Karpas-422 (cell line): ENCODE measurements around the gene RBFOX1. TPM values are rescaled to one million over a fixed set of nuclear protein-coding genes. Genes with fewer than 3 reads are reported as not detected.

Source experiments
- DNase-seq: peaks from one replicate; pipeline ENCODE4 v3.0.0-alpha.2; 2015
- H2AFZ ChIP-seq: fragments of 200-600 bp; sonication (generic); 2 replicates; pipeline ENCODE4 v1.6.1; 2014; ENCODE audit warnings: antibody characterized with exemption, low read length, mixed read lengths
- H3K27ac ChIP-seq: fragments of 200-600 bp; sonication (generic); 2 replicates; pipeline ENCODE4 v1.5.1; 2014; ENCODE audit warnings: mild to moderate bottlenecking, low read length, moderate library complexity
- H3K27me3 ChIP-seq: fragments of 200-600 bp; sonication (generic); 2 replicates; pipeline ENCODE4 v1.6.1; 2014; ENCODE audit warnings: low read length, mixed read lengths
- H3K36me3 ChIP-seq: fragments of 200-600 bp; sonication (generic); 2 replicates; pipeline ENCODE4 v1.6.1; 2014; ENCODE audit warnings: low read length, mixed read lengths; ENCODE audit not compliant: insufficient read depth
- H3K4me1 ChIP-seq: fragments of 200-600 bp; sonication (generic); 2 replicates; pipeline ENCODE4 v1.6.1; 2014; ENCODE audit warnings: mild to moderate bottlenecking, low read length, mixed read lengths
- H3K4me2 ChIP-seq: fragments of 200-600 bp; sonication (generic); 2 replicates; pipeline ENCODE4 v1.6.1; 2014; ENCODE audit warnings: low read length, low read depth, mild to moderate bottlenecking; ENCODE audit not compliant: poor library complexity, severe bottlenecking
- H3K4me3 ChIP-seq: fragments of 200-600 bp; sonication (generic); 2 replicates; pipeline ENCODE4 v1.5.1; 2014; ENCODE audit warnings: mild to moderate bottlenecking, antibody characterized with exemption, low read length, mixed read lengths
- H3K79me2 ChIP-seq: fragments of 200-600 bp; sonication (generic); 2 replicates; pipeline ENCODE4 v1.6.1; 2014; ENCODE audit warnings: mild to moderate bottlenecking, low read length, mixed read lengths
- H3K9ac ChIP-seq: fragments of 200-600 bp; sonication (generic); 2 replicates; pipeline ENCODE4 v1.6.0; 2014; ENCODE audit warnings: low read length
- H3K9me2 ChIP-seq: fragments of 200-600 bp; sonication (generic), shearing (Covaris generic); replicated peaks from 2 replicates; pipeline ENCODE4 v1.6.0; 2014; ENCODE audit warnings: mild to moderate bottlenecking, low read length, moderate library complexity; ENCODE audit not compliant: insufficient read depth
- H3K9me3 ChIP-seq: fragments of 300-700, 200-600 bp; sonication (generic); 2 replicates; pipeline ENCODE4 v1.6.1; 2014; ENCODE audit warnings: low read length, mixed read lengths
- H4K20me1 ChIP-seq: fragments of 200-600 bp; sonication (generic); 2 replicates; pipeline ENCODE4 v1.6.1; 2014; ENCODE audit warnings: mild to moderate bottlenecking, antibody characterized with exemption, low read length, low read depth; ENCODE audit not compliant: insufficient read depth
- total RNA-seq: library from RNA; depleted of rRNA; stranded (reverse); fragments of >200 nt; shearing (Covaris generic); gene quantifications from 2 replicates; pipeline ENCODE4 v1.2.3, GENCODE V29; 2014; ENCODE audit warnings: low replicate concordance

Gene RBFOX1
- total RNA-seq, 1 experiment from 2014 or later: 1.3 TPM

GRCh38 chr16:7614021-7614795, 281.6 kb downstream of the RBFOX1 start:
- Histone ChIP-seq H3K27ac (no peak overlapping the region), H3K4me3 (no peak overlapping the region), H3K9ac (no peak overlapping the region), H2AFZ (no peak overlapping the region), H3K79me2 (no peaks in the 10 kb centered on the region), H4K20me1 (no peaks in the 10 kb centered on the region), H3K9me3 (peaks cover 10% of the 10 kb centered on the region), H3K9me2 (no peaks in the 10 kb centered on the region), H3K27me3 (no peaks in the 10 kb centered on the region), H3K36me3 (no peaks in the 10 kb centered on the region), H3K4me1 (no peaks in the 10 kb centered on the region), H3K4me2 (no peak overlapping the region)
- no peak for DNase-seq

- Histone ChIP-seq H3K79me2 (no peaks in the 10 kb centered on the region), H2AFZ (no peak overlapping the region), H3K9ac (no peak overlapping the region), H3K4me2 (no peak overlapping the region), H3K4me1 (no peaks in the 10 kb centered on the region), H4K20me1 (no peaks in the 10 kb centered on the region), H3K9me2 (no peaks in the 10 kb centered on the region), H3K27ac (no peak overlapping the region), H3K4me3 (no peak overlapping the region), H3K27me3 (no peaks in the 10 kb centered on the region), H3K9me3 (peaks cover 7% of the 10 kb centered on the region), H3K36me3 (no peaks in the 10 kb centered on the region)
- no peak for DNase-seq
Measured at GRCh38 chr16:7615565-7615964, 282.9 kb downstream of the RBFOX1 start.

GRCh38 chr16:7624871-7625766, 292.5 kb downstream of the RBFOX1 start:
- Histone ChIP-seq H3K27ac (no peak overlapping the region), H3K79me2 (no peaks in the 10 kb centered on the region), H3K9ac (no peak overlapping the region), H3K9me3 (peaks cover 9% of the 10 kb centered on the region; the same call in 1 of the 2 replicates), H4K20me1 (no peaks in the 10 kb centered on the region), H2AFZ (no peak overlapping the region), H3K4me1 (no peaks in the 10 kb centered on the region), H3K27me3 (no peaks in the 10 kb centered on the region), H3K36me3 (no peaks in the 10 kb centered on the region), H3K9me2 (no peaks in the 10 kb centered on the region), H3K4me2 (no peak overlapping the region), H3K4me3 (no peak overlapping the region)
- no peak for DNase-seq

- no peak for DNase-seq
- H3K27me3 ChIP-seq: no peaks in the 10 kb centered on the region
- H3K4me2 ChIP-seq: no peak overlapping the region
- no peak overlapping the region for H3K27ac ChIP-seq
- no peaks in the 10 kb centered on the region for H3K4me1 ChIP-seq
- H3K9me2 ChIP-seq: no peaks in the 10 kb centered on the region
- no peak overlapping the region for H3K9ac ChIP-seq
- no peak overlapping the region for H3K4me3 ChIP-seq
- 0 out of 2 replicates have a peak, but pooled peaks cover 3% of the 10 kb centered on the region for H3K9me3 ChIP-seq
- no peaks in the 10 kb centered on the region for H4K20me1 ChIP-seq
- H2AFZ ChIP-seq: no peak overlapping the region
- H3K79me2 ChIP-seq: no peaks in the 10 kb centered on the region
- H3K36me3 ChIP-seq: no peaks in the 10 kb centered on the region
Measured at GRCh38 chr16:7628981-7629380, 296.3 kb downstream of the RBFOX1 start.

GRCh38 chr16:7629571-7629970, 296.9 kb downstream of the RBFOX1 start:
- Histone ChIP-seq H4K20me1 (no peaks in the 10 kb centered on the region), H2AFZ (no peak overlapping the region), H3K9ac (no peak overlapping the region), H3K4me1 (no peaks in the 10 kb centered on the region), H3K9me2 (no peaks in the 10 kb centered on the region), H3K36me3 (no peaks in the 10 kb centered on the region), H3K79me2 (no peaks in the 10 kb centered on the region), H3K4me2 (no peak overlapping the region), H3K27me3 (no peaks in the 10 kb centered on the region), H3K9me3 (0 out of 2 replicates have a peak, but pooled peaks cover 3% of the 10 kb centered on the region), H3K27ac (no peak overlapping the region), H3K4me3 (no peak overlapping the region)
- no peak for DNase-seq

- no peak for DNase-seq
- Histone ChIP-seq H3K9ac (no peak overlapping the region), H3K9me2 (no peaks in the 10 kb centered on the region), H3K79me2 (no peaks in the 10 kb centered on the region), H2AFZ (no peak overlapping the region), H3K9me3 (peaks cover 15% of the 10 kb centered on the region; the same call in 1 of the 2 replicates), H3K36me3 (no peaks in the 10 kb centered on the region), H4K20me1 (no peaks in the 10 kb centered on the region), H3K27ac (no peak overlapping the region), H3K4me2 (no peak overlapping the region), H3K4me1 (no peaks in the 10 kb centered on the region), H3K27me3 (no peaks in the 10 kb centered on the region), H3K4me3 (no peak overlapping the region)
Measured at GRCh38 chr16:7637446-7637845, 304.8 kb downstream of the RBFOX1 start.

GRCh38 chr16:7638306-7638705, 305.7 kb downstream of the RBFOX1 start:
- no peaks in the 10 kb centered on the region for H4K20me1 ChIP-seq
- H3K9ac ChIP-seq: no peak overlapping the region
- H3K79me2 ChIP-seq: no peaks in the 10 kb centered on the region
- no peaks in the 10 kb centered on the region for H3K9me2 ChIP-seq
- H3K4me2 ChIP-seq: no peak overlapping the region
- no peak for DNase-seq
- H3K4me3 ChIP-seq: no peak overlapping the region
- no peaks in the 10 kb centered on the region for H3K27me3 ChIP-seq
- no peaks in the 10 kb centered on the region for H3K36me3 ChIP-seq
- no peaks in the 10 kb centered on the region for H3K4me1 ChIP-seq
- no peak overlapping the region for H3K27ac ChIP-seq
- H2AFZ ChIP-seq: no peak overlapping the region
- peaks cover 15% of the 10 kb centered on the region; the same call in 1 of the 2 replicates for H3K9me3 ChIP-seq

GRCh38 chr16:7640334-7640733, 307.7 kb downstream of the RBFOX1 start:
- no peak overlapping the region for H3K4me3 ChIP-seq
- no peak overlapping the region for H2AFZ ChIP-seq
- no peak overlapping the region for H3K4me2 ChIP-seq
- peaks cover 18% of the 10 kb centered on the region; the same call in 1 of the 2 replicates for H3K9me3 ChIP-seq
- no peaks in the 10 kb centered on the region for H3K36me3 ChIP-seq
- no peaks in the 10 kb centered on the region for H3K4me1 ChIP-seq
- no peak overlapping the region for H3K9ac ChIP-seq
- no peaks in the 10 kb centered on the region for H4K20me1 ChIP-seq
- H3K79me2 ChIP-seq: no peaks in the 10 kb centered on the region
- no peaks in the 10 kb centered on the region for H3K9me2 ChIP-seq
- H3K27me3 ChIP-seq: no peaks in the 10 kb centered on the region
- H3K27ac ChIP-seq: no peak overlapping the region
- no peak for DNase-seq
